ENCODE results near the gene SLC18A3.

The SLC18A3 gene

GRCh38 chr10:49598164-49598856 lies 11.8 kb upstream of the SLC18A3 start:
- no peak overlapping the region for H3K4me3 ChIP-seq (ENCODE audit: control insufficient read depth, low read depth, low read length)
- DNase-seq (ENCODE audit: low read depth) = no peak
- TF ChIP-seq CTCF (IDR thresholded peaks at IDR 0.05; ENCODE audit: control insufficient read depth, insufficient read depth, low read depth, low read length, missing control alignments) = no peak

- no peak overlapping the region for H3K4me3 ChIP-seq (ENCODE audit: control insufficient read depth, low read depth, low read length)
- TF ChIP-seq CTCF (IDR thresholded peaks at IDR 0.05; ENCODE audit: control insufficient read depth, insufficient read depth, low read depth, low read length, missing control alignments) = no peak
- peak; percentile 8 for DNase-seq (ENCODE audit: low read depth)
Measured at GRCh38 chr10:49598986-49599385, 11.1 kb upstream of the SLC18A3 start.

- no peak overlapping the region for H3K4me3 ChIP-seq (ENCODE audit: control insufficient read depth, low read depth, low read length)
- TF ChIP-seq CTCF (IDR thresholded peaks at IDR 0.05; ENCODE audit: control insufficient read depth, insufficient read depth, low read depth, low read length, missing control alignments) = no peak
- no peak for DNase-seq (ENCODE audit: low read depth)
Measured at GRCh38 chr10:49599546-49599945, 10.6 kb upstream of the SLC18A3 start.

GRCh38 chr10:49600046-49600445 lies 10.1 kb upstream of the SLC18A3 start:
- TF ChIP-seq CTCF (IDR thresholded peaks at IDR 0.05; ENCODE audit: control insufficient read depth, insufficient read depth, low read depth, low read length, missing control alignments) = no peak

GRCh38 chr10:49600781-49601400 lies 9.2 kb upstream of the SLC18A3 start:
- no peak for DNase-seq (ENCODE audit: low read depth)
- no peak for TF ChIP-seq CTCF (IDR thresholded peaks at IDR 0.05; ENCODE audit: control insufficient read depth, insufficient read depth, low read depth, low read length, missing control alignments)
- H3K4me3 ChIP-seq (ENCODE audit: control insufficient read depth, low read depth, low read length) = no peak overlapping the region

More at GRCh38 chr10:49600046-49600445, 10.1 kb upstream of the SLC18A3 start:
- no peak for DNase-seq (ENCODE audit: low read depth)
- no peak overlapping the region for H3K4me3 ChIP-seq (ENCODE audit: control insufficient read depth, low read depth, low read length)

GRCh38 chr10:49601857-49602256 lies 8.3 kb upstream of the SLC18A3 start:
- DNase-seq (ENCODE audit: low read depth) = no peak
- no peak overlapping the region for H3K4me3 ChIP-seq (ENCODE audit: control insufficient read depth, low read depth, low read length)
- no peak for TF ChIP-seq CTCF (IDR thresholded peaks at IDR 0.05; ENCODE audit: control insufficient read depth, insufficient read depth, low read depth, low read length, missing control alignments)

Data from AG09309 (cell line).